ENCODE data around the gene HJV. TPM values are rescaled to one million over a fixed set of nuclear protein-coding genes. Genes with fewer than 3 reads are reported as not detected.

The HJV gene
- total and polyA plus RNA-seq, 2 of the 13 experiments (the other 11 are each of a cell fraction or from before 2014, with no cell fraction given): 0.18 TPM; not detected in 1

GRCh38 chr1:146021050-146021445 lies 487 bp downstream of the HJV start:
- ATAC-seq: no peak
- H3K4me2 ChIP-seq (ENCODE audit: low read depth, low read length): peak overlapping the region; percentile 42; the same call in 1 of the 2 replicates
- H3K79me2 ChIP-seq (ENCODE audit: insufficient read depth, low read length): no peaks in the 10 kb centered on the region
- ChIA-PET CTCF (ENCODE audit: low intra/inter-chr PET ratio, low total read pairs) (no interaction called here), POLR2A (interaction anchor here (1.0 to 2.9 kb wide), 7 partner anchors 12 to 94 kb away, joined by 3 to 15 read pairs (median 6); partner anchors contain the start of genes ANKRD34A, POLR3GL and RBM8A)
- TF ChIP-seq PATZ1 (CRISPR knock-in tag; IDR thresholded peaks at IDR 0.05) (0 out of 2 replicates have a peak, but pooled peaks have one; percentile 24), E2F5 (CRISPR knock-in tag; conservative IDR thresholded peaks at IDR 0.05) (no peak), FOSL2 (CRISPR knock-in tag; IDR thresholded peaks at IDR 0.05) (peak; percentile 29; the same call in 1 of the 2 replicates)
- peaks cover 27% of the 10 kb centered on the region for H3K4me1 ChIP-seq (ENCODE audit: insufficient read depth, low read length)
- no peak overlapping the region for H3K27ac ChIP-seq (ENCODE audit: extremely low read length, insufficient read depth, low read length)
- H3K27me3 ChIP-seq (ENCODE audit: control insufficient read depth in 1 of 2, insufficient read depth in 2 of 2, low read length in 2 of 2): no peaks in the 10 kb centered on the region
- H3K9me3 ChIP-seq (ENCODE audit: low read length): no peaks in the 10 kb centered on the region
- in situ Hi-C loops (cut with HindIII; ENCODE audit: extremely low pct_ligation_motif_present, low pct_unique_long_range_greater_than_20kb): no loop called here
- H4K20me1 ChIP-seq (ENCODE audit: insufficient read depth, low read length): no peaks in the 10 kb centered on the region
- no TSS peak for BruUV-seq (replicated peaks)
- no peak for FAIRE-seq
- no peak for DNase-seq (ENCODE audit: low spot score)
- WGBS (ENCODE audit: low lambda C conversion rate): 37% methylated on average over 1 of the region's 1 CpG
- no peak overlapping the region for H3K9ac ChIP-seq (ENCODE audit: insufficient read depth, low read depth, low read length)
- no peak overlapping the region for H3K4me3 ChIP-seq (replicated peaks in 1 of 3; ENCODE audit: insufficient read depth in 1 of 3, low read depth in 2 of 3, low read length in 3 of 3)
- no peak overlapping the region for H2AFZ ChIP-seq (ENCODE audit: low read length)
- H3K36me3 ChIP-seq (replicated peaks in 1 of 2; ENCODE audit: control insufficient read depth in 1 of 2, insufficient read depth in 2 of 2, low read length in 2 of 2): no peaks in the 10 kb centered on the region
- intact Hi-C loops (cut with micrococcal nuclease; ENCODE audit: unreplicated experiment): no loop called here
